Panc1 (cell line): Measurements from ENCODE around the gene PFN1. TPM values are rescaled to one million over a fixed set of nuclear protein-coding genes. Genes with fewer than 3 reads are reported as not detected.
"Not testable (repeated sequence)": the region's sequence is repeated elsewhere in the genome, so short reads cannot be mapped to it uniquely, and the experiment has no call there.

Source experiments
- ATAC-seq: fragments of 200-7000 bp; cut with Tn5 transposase; 2 replicates; pipeline ENCODE4 v1.9.1; 2020; ENCODE audit warnings: mild to moderate bottlenecking, moderate library complexity
- BruUV-seq: library from RNA; stranded (reverse); fragments of 400-500 nt; replicated peaks from 2 replicates; lab custom pipeline; 2021; lab: Mats Ljungman, UMichigan
- CTCF ChIA-PET: fragments of 300-600 bp; sonication (Branson Sonifier 250); formaldehyde crosslinking; loops from one replicate; lab custom pipeline; 2022; ENCODE audit warnings: antibody characterized with exemption; lab: Charles Lee
- POLR2A ChIA-PET: fragments of 300-600 bp; sonication (Branson Sonifier 250); formaldehyde crosslinking; loops from one replicate; lab custom pipeline; 2022; ENCODE audit warnings: antibody characterized with exemption; lab: Charles Lee
- DNase-seq: peaks from one replicate; pipeline ENCODE4 v3.0.0-alpha.2; 2010; ENCODE audit warnings: low read depth, low spot score
- H3K27ac ChIP-seq: 2 replicates; pipeline ENCODE4 v1.5.1; 2011; ENCODE audit warnings: mild to moderate bottlenecking, low read length, inconsistent platforms
- H3K27me3 ChIP-seq: fragments of 200-500 bp; sonication (Bioruptor generic); 2 replicates; pipeline ENCODE4 v1.6.0; 2014; ENCODE audit warnings: low read length, inconsistent platforms; ENCODE audit not compliant: control insufficient read depth, insufficient read depth
- H3K36me3 ChIP-seq: fragments of 200-500 bp; sonication (Bioruptor generic); 2 replicates; pipeline ENCODE4 v1.5.1; 2014; ENCODE audit warnings: inconsistent platforms, mild to moderate bottlenecking, low read length, moderate library complexity; ENCODE audit not compliant: control insufficient read depth, insufficient read depth
- H3K4me1 ChIP-seq: 2 replicates; pipeline ENCODE4 v1.5.1; 2011; ENCODE audit warnings: inconsistent platforms, mild to moderate bottlenecking, low read length, moderate library complexity; ENCODE audit not compliant: control insufficient read depth, insufficient read depth
- H3K4me3 ChIP-seq, 2 experiments: 2 replicates each; pipeline ENCODE4 v1.5.1; 2011 to 2012; ENCODE audit warnings: low read depth in 2 of 2, low read length in 2 of 2, mild to moderate bottlenecking in 2 of 2, inconsistent platforms in 1 of 2, moderate library complexity in 1 of 2
- H3K9me3 ChIP-seq: fragments of 200-500 bp; sonication (Bioruptor generic); 2 replicates; pipeline ENCODE4 v1.5.1; 2014; ENCODE audit warnings: low read depth, mild to moderate bottlenecking, inconsistent platforms, low read length, moderate library complexity; ENCODE audit not compliant: control insufficient read depth, insufficient read depth
- CTCF ChIP-seq: fragments of 450-650 bp; IDR thresholded peaks from 2 replicates; pipeline ENCODE4 v1.5.1; 2017; ENCODE audit warnings: mild to moderate bottlenecking
- POLR2AphosphoS5 ChIP-seq: IDR thresholded peaks from 2 replicates; pipeline ENCODE4 v1.6.1; 2012; ENCODE audit warnings: mild to moderate bottlenecking, low read depth, low read length, moderate library complexity
- SIN3A ChIP-seq: IDR thresholded peaks from 2 replicates; pipeline ENCODE4 v1.6.1; 2012; ENCODE audit warnings: low read depth, mild to moderate bottlenecking, low read length, moderate library complexity, borderline replicate concordance; ENCODE audit not compliant: insufficient read depth
- TCF7L2 ChIP-seq: IDR thresholded peaks from 2 replicates; pipeline ENCODE4 v1.6.1; 2011; ENCODE audit warnings: mild to moderate bottlenecking, low read depth, low read length, inconsistent platforms
- in situ Hi-C: cut with HindIII; loops from 2 replicates; pipeline ENCODE4 v1.10.0; 2016; ENCODE audit warnings: low sequenced_read_pairs, low pct_unique_long_range_greater_than_20kb
- intact Hi-C: fragments of 100-400 bp; cut with micrococcal nuclease; formaldehyde crosslinking; loops from one replicate; pipeline ENCODE4 v1.10.0; 2022; ENCODE audit not compliant: unreplicated experiment
- total RNA-seq: library from RNA; stranded (reverse); gene quantifications from one replicate; pipeline ENCODE4 v1.2.1, GENCODE V29; 2021; ENCODE audit not compliant: unreplicated experiment
- TF ChIP-seq, protein P1 (sequence below), 2 experiments: IDR thresholded peaks; 2 replicates each; pipeline ENCODE4 v1.6.1; 2011 to 2012; ENCODE audit warnings: low read depth in 2 of 2, control low read depth in 1 of 2, low read length in 1 of 2, mild to moderate bottlenecking in 1 of 2, moderate library complexity in 1 of 2; ENCODE audit not compliant: insufficient read depth in 1 of 2

The PFN1 gene
- total RNA-seq, 1 experiment from 2014 or later = 1,074 TPM

- in situ Hi-C loops (no loop called here), intact Hi-C loops (no loop called here)
- no peak overlapping the region for H3K4me3 ChIP-seq
- no peaks in the 10 kb centered on the region for H3K9me3 ChIP-seq
- ChIA-PET POLR2A (no interaction called here), CTCF (interaction anchor here (0.6 kb wide), 1 partner anchor 202 kb away, joined by 3 read pairs; no protein-coding TSS in a partner anchor)
- no TSS peak for BruUV-seq
- no peaks in the 10 kb centered on the region for H3K4me1 ChIP-seq
- no peaks in the 10 kb centered on the region for H3K36me3 ChIP-seq
- TF ChIP-seq SIN3A (no peak), TCF7L2 (no peak), CTCF (no peak), POLR2AphosphoS5 (no peak)
- TF ChIP-seq, protein P1, sequence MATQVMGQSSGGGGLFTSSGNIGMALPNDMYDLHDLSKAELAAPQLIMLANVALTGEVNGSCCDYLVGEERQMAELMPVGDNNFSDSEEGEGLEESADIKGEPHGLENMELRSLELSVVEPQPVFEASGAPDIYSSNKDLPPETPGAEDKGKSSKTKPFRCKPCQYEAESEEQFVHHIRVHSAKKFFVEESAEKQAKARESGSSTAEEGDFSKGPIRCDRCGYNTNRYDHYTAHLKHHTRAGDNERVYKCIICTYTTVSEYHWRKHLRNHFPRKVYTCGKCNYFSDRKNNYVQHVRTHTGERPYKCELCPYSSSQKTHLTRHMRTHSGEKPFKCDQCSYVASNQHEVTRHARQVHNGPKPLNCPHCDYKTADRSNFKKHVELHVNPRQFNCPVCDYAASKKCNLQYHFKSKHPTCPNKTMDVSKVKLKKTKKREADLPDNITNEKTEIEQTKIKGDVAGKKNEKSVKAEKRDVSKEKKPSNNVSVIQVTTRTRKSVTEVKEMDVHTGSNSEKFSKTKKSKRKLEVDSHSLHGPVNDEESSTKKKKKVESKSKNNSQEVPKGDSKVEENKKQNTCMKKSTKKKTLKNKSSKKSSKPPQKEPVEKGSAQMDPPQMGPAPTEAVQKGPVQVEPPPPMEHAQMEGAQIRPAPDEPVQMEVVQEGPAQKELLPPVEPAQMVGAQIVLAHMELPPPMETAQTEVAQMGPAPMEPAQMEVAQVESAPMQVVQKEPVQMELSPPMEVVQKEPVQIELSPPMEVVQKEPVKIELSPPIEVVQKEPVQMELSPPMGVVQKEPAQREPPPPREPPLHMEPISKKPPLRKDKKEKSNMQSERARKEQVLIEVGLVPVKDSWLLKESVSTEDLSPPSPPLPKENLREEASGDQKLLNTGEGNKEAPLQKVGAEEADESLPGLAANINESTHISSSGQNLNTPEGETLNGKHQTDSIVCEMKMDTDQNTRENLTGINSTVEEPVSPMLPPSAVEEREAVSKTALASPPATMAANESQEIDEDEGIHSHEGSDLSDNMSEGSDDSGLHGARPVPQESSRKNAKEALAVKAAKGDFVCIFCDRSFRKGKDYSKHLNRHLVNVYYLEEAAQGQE (IDR thresholded peaks at IDR 0.05; ENCODE audit: insufficient read depth in 1 of 2, low read depth in 2 of 2, low read length in 1 of 2) = no peak
- no peak overlapping the region for H3K27ac ChIP-seq
- no peaks in the 10 kb centered on the region for H3K27me3 ChIP-seq
- DNase-seq (no peak), ATAC-seq (no peak)
Observed at GRCh38 chr17:4920351-4921048, 27.8 kb downstream of the PFN1 start.

DNA sequence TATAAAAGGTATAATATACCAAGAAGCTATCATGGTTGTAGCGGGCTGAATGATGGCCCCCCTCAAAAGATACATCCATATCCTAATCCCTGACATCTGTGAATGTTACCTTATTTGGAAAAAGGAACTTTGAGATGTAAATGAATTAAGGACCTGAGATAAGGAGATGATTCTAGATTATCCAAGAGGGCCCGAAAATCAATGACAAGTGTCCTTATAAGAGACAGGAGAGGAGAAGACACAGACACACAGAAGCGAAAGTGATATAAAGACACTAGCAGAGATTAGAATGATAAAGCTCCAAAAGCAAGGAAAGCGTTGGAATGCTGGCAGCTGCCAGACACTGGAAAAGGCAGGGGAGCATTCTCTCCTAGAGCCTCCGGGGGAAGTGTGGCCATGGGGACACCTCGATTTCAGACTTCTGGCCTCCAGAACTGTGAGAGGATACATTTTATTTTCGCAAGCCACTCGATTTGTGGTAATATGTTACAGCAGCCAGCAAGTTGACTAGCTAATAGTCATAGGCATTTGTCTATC, 28.8 kb downstream of the PFN1 start:
- ATAC-seq = no peak

DNA sequence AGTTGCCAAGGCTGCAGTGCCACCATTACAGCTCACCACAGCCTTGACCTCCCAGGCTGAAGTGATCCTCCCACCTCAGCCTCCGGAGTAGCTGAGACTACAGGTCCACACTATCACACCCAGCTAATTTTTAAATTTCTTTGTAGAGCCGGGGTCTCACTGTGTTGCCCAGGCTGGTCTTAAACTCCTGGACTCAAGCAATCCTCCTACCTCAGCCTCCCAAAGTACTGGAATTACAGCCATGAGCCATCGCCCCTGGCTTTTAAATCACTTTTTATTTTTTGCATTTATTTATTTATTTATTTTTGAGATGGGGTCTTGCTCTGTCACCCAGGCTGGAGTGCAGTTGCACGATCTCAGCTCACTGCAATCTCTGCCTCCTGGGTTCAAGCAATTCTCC, 33.8 kb downstream of the PFN1 start:
- POLR2A ChIA-PET, H3K36me3 ChIP-seq, H3K27ac ChIP-seq, H3K4me1 ChIP-seq, H3K27me3 ChIP-seq, CTCF ChIA-PET, H3K9me3 ChIP-seq, BruUV-seq, intact Hi-C loops, in situ Hi-C loops, H3K4me3 ChIP-seq, ATAC-seq, DNase-seq: not testable (repeated sequence)

More for the DNA sequence above, 28.8 kb downstream of the PFN1 start:
- intact Hi-C loops (no loop called here), in situ Hi-C loops (no loop called here)
- Histone ChIP-seq H3K4me1 (no peaks in the 10 kb centered on the region), H3K27me3 (no peaks in the 10 kb centered on the region), H3K36me3 (no peaks in the 10 kb centered on the region), H3K27ac (no peak overlapping the region), H3K9me3 (no peaks in the 10 kb centered on the region), H3K4me3 (no peak overlapping the region)
- ChIA-PET POLR2A (interaction anchor here (0.7 kb wide), 1 partner anchor 67 kb away, joined by 8 read pairs; no protein-coding TSS in a partner anchor), CTCF (no interaction called here)
- no peak for TF ChIP-seq SIN3A
- TF ChIP-seq POLR2AphosphoS5 = no peak
- no peak for TF ChIP-seq CTCF
- no TSS peak for BruUV-seq
- DNase-seq = no peak
